Activated CD4-positive, alpha-beta T cell treated with anti-CD3 and anti-CD28 coated beads for 36 hours (primary cell): Measurements from ENCODE around the gene SDHAF2. TPM values are rescaled to one million over a fixed set of nuclear protein-coding genes. Genes with fewer than 3 reads are reported as not detected.

Source experiments
- ATAC-seq: fragments of 200-7000 bp; cut with Tn5 transposase; one replicate; pipeline ENCODE4 v1.10.0; 2021; ENCODE audit warnings: mild to moderate bottlenecking, moderate library complexity
- CTCF ChIA-PET: fragments of 350-600 bp; sonication (Branson Sonifier 250); formaldehyde crosslinking; loops from one replicate; lab custom pipeline; 2021; ENCODE audit warnings: antibody characterized with exemption; lab: Charles Lee
- POLR2A ChIA-PET: fragments of 350-600 bp; sonication (Branson Sonifier 250); formaldehyde crosslinking; loops from one replicate; lab custom pipeline; 2021; ENCODE audit warnings: antibody characterized with exemption, inconsistent platforms; lab: Charles Lee
- DNase-seq: peaks from one replicate; pipeline ENCODE4 v3.0.0-alpha.2; 2020
- H3K27ac Mint-ChIP-seq: one replicate; pipeline ENCODE4 v1.8.0; 2021; ENCODE audit warnings: mixed read lengths
- H3K27me3 Mint-ChIP-seq: one replicate; pipeline ENCODE4 v1.8.0; 2021; ENCODE audit warnings: mixed read lengths
- H3K36me3 Mint-ChIP-seq: one replicate; pipeline ENCODE4 v1.8.0; 2021; ENCODE audit warnings: low read depth, mixed read lengths
- H3K4me1 Mint-ChIP-seq: one replicate; pipeline ENCODE4 v1.8.0; 2021; ENCODE audit warnings: mixed read lengths
- H3K4me3 Mint-ChIP-seq: one replicate; pipeline ENCODE4 v1.8.0; 2021; ENCODE audit warnings: mild to moderate bottlenecking, moderate library complexity, mixed read lengths
- H3K9me3 Mint-ChIP-seq: one replicate; pipeline ENCODE4 v1.8.0; 2021; ENCODE audit warnings: low read depth, mixed read lengths
- intact Hi-C, 2 experiments: fragments of 100-400 bp; cut with DNase I in 1 of 2; cut with micrococcal nuclease in 1 of 2; formaldehyde crosslinking; loops; one replicate each; pipeline versions ENCODE4 v1.14.2 to v1.15.1; 2022 to 2024; cut with DNase I, micrococcal nuclease
- total RNA-seq, 2 experiments: library from RNA; stranded (reverse); gene quantifications; one replicate each; pipeline ENCODE4 v1.2.3, GENCODE V29; 2021

Gene SDHAF2
- total RNA-seq, 2 experiments from 2014 or later, result 23.6 to 33.6 TPM

GRCh38 chr11:61484541-61484940 is 54.6 kb downstream of the SDHAF2 start:
- no peaks in the 10 kb centered on the region for H3K4me1 Mint-ChIP-seq
- no peaks in the 10 kb centered on the region for H3K27me3 Mint-ChIP-seq
- ChIA-PET POLR2A (interaction anchor here (0.6 kb wide), 1 partner anchor 132 kb away, joined by 4 read pairs; no protein-coding TSS in a partner anchor), CTCF (interaction anchor here (1.6 to 13.3 kb wide), 3 partner anchors 25 to 38 kb away, joined by 3 to 108 read pairs (median 13); partner anchors contain the start of gene LRRC10B)
- H3K36me3 Mint-ChIP-seq, result peaks cover 2% of the 10 kb centered on the region
- no peak overlapping the region for H3K4me3 Mint-ChIP-seq
- ATAC-seq (no peak), DNase-seq (no peak)
- intact Hi-C loops, result no loop called here
- H3K27ac Mint-ChIP-seq, result no peak overlapping the region
- no peaks in the 10 kb centered on the region for H3K9me3 Mint-ChIP-seq

GRCh38 chr11:61485080-61485479 is 55.2 kb downstream of the SDHAF2 start:
- no peaks in the 10 kb centered on the region for H3K9me3 Mint-ChIP-seq
- DNase-seq, result no peak
- intact Hi-C loops, result no loop called here
- H3K27me3 Mint-ChIP-seq, result no peaks in the 10 kb centered on the region
- CTCF ChIA-PET, result interaction anchor here (2.1 to 13.3 kb wide), 2 partner anchors 32 to 38 kb away, joined by 13 to 108 read pairs; no protein-coding TSS in a partner anchor
- no peaks in the 10 kb centered on the region for H3K4me1 Mint-ChIP-seq
- POLR2A ChIA-PET, result interaction anchor here (0.6 kb wide), 1 partner anchor 131 kb away, joined by 4 read pairs; no protein-coding TSS in a partner anchor
- H3K4me3 Mint-ChIP-seq, result no peak overlapping the region
- peaks cover 2% of the 10 kb centered on the region for H3K36me3 Mint-ChIP-seq
- ATAC-seq, result no peak
- no peak overlapping the region for H3K27ac Mint-ChIP-seq

- Mint-ChIP-seq H3K4me3 (no peak overlapping the region), H3K36me3 (peaks cover 2% of the 10 kb centered on the region), H3K27ac (no peak overlapping the region), H3K9me3 (no peaks in the 10 kb centered on the region), H3K27me3 (no peaks in the 10 kb centered on the region), H3K4me1 (no peaks in the 10 kb centered on the region)
- intact Hi-C loops, result no loop called here
- ChIA-PET POLR2A (no interaction called here), CTCF (interaction anchor here (13.3 kb wide), 1 partner anchor 31 kb away, joined by 108 read pairs; no protein-coding TSS in a partner anchor)
- no peak for ATAC-seq
- no peak for DNase-seq
Observed at GRCh38 chr11:61486011-61486620, 56.2 kb downstream of the SDHAF2 start.

GRCh38 chr11:61486779-61487178 is 56.9 kb downstream of the SDHAF2 start:
- no peak for ATAC-seq
- CTCF ChIA-PET, result interaction anchor here (0.5 to 13.3 kb wide), 2 partner anchors 31 to 348 kb away, joined by 5 to 108 read pairs; no protein-coding TSS in a partner anchor
- POLR2A ChIA-PET, result no interaction called here
- Mint-ChIP-seq H3K36me3 (peaks cover 2% of the 10 kb centered on the region), H3K9me3 (no peaks in the 10 kb centered on the region), H3K27ac (no peak overlapping the region), H3K4me1 (no peaks in the 10 kb centered on the region), H3K27me3 (no peaks in the 10 kb centered on the region), H3K4me3 (no peak overlapping the region)
- no peak for DNase-seq
- intact Hi-C loops, result no loop called here

- H3K4me1 Mint-ChIP-seq, result no peaks in the 10 kb centered on the region
- ATAC-seq (no peak), DNase-seq (no peak)
- ChIA-PET CTCF (interaction anchor here (13.3 kb wide), 1 partner anchor 30 kb away, joined by 108 read pairs; no protein-coding TSS in a partner anchor), POLR2A (no interaction called here)
- H3K27ac Mint-ChIP-seq, result no peak overlapping the region
- intact Hi-C loops, result no loop called here
- no peaks in the 10 kb centered on the region for H3K27me3 Mint-ChIP-seq
- H3K9me3 Mint-ChIP-seq, result no peaks in the 10 kb centered on the region
- H3K4me3 Mint-ChIP-seq, result no peak overlapping the region
- peaks cover 2% of the 10 kb centered on the region for H3K36me3 Mint-ChIP-seq
Observed at GRCh38 chr11:61487342-61488025, 57.6 kb downstream of the SDHAF2 start.

- Mint-ChIP-seq H3K9me3 (no peaks in the 10 kb centered on the region), H3K4me3 (no peak overlapping the region), H3K36me3 (peaks cover 2% of the 10 kb centered on the region), H3K27me3 (no peaks in the 10 kb centered on the region), H3K27ac (no peak overlapping the region), H3K4me1 (no peaks in the 10 kb centered on the region)
- ChIA-PET CTCF (interaction anchor here (0.6 to 1.3 kb wide), 3 partner anchors 9 to 44 kb away, joined by 3 to 4 read pairs (median 3); no protein-coding TSS in a partner anchor), POLR2A (no interaction called here)
- ATAC-seq (no peak), DNase-seq (no peak)
- intact Hi-C loops, result no loop called here
Observed at GRCh38 chr11:61488651-61489291, 58.8 kb downstream of the SDHAF2 start.

GRCh38 chr11:61489833-61490721 is 60.2 kb downstream of the SDHAF2 start:
- DNase-seq (no peak), ATAC-seq (no peak)
- intact Hi-C loops, result no loop called here
- POLR2A ChIA-PET, result no interaction called here
- Mint-ChIP-seq H3K4me1 (no peaks in the 10 kb centered on the region), H3K4me3 (no peak overlapping the region), H3K9me3 (no peaks in the 10 kb centered on the region), H3K27ac (no peak overlapping the region), H3K27me3 (no peaks in the 10 kb centered on the region), H3K36me3 (peaks cover 2% of the 10 kb centered on the region)
- CTCF ChIA-PET, result interaction anchor here (0.9 to 1.0 kb wide), 2 partner anchors 14 to 149 kb away, joined by 4 read pairs; no protein-coding TSS in a partner anchor

- ATAC-seq, result no peak
- no peak overlapping the region for H3K27ac Mint-ChIP-seq
- peaks cover 2% of the 10 kb centered on the region for H3K36me3 Mint-ChIP-seq
- H3K4me3 Mint-ChIP-seq, result no peak overlapping the region
- no peak for DNase-seq
- no peaks in the 10 kb centered on the region for H3K9me3 Mint-ChIP-seq
- no peaks in the 10 kb centered on the region for H3K27me3 Mint-ChIP-seq
- H3K4me1 Mint-ChIP-seq, result no peaks in the 10 kb centered on the region
- CTCF ChIA-PET, result interaction anchor here (0.6 to 1.2 kb wide), 4 partner anchors 9 to 1262 kb away, joined by 3 to 4 read pairs (median 4); no protein-coding TSS in a partner anchor
- intact Hi-C loops, result no loop called here
- POLR2A ChIA-PET, result no interaction called here
Observed at GRCh38 chr11:61491736-61492395, 61.9 kb downstream of the SDHAF2 start.

- no peaks in the 10 kb centered on the region for H3K27me3 Mint-ChIP-seq
- no peak overlapping the region for H3K27ac Mint-ChIP-seq
- no peaks in the 10 kb centered on the region for H3K4me1 Mint-ChIP-seq
- ATAC-seq (no peak), DNase-seq (no peak)
- H3K9me3 Mint-ChIP-seq, result no peaks in the 10 kb centered on the region
- no peak overlapping the region for H3K4me3 Mint-ChIP-seq
- ChIA-PET CTCF (interaction anchor here (0.6 to 0.8 kb wide), 3 partner anchors 116 to 725 kb away, joined by 3 to 6 read pairs (median 4); no protein-coding TSS in a partner anchor), POLR2A (no interaction called here)
- intact Hi-C loops, result no loop called here
- no peaks in the 10 kb centered on the region for H3K36me3 Mint-ChIP-seq
Observed at GRCh38 chr11:61494381-61494961, 64.5 kb downstream of the SDHAF2 start.
